H9 (cell line): Measurements from ENCODE around the gene ALPG. TPM values are rescaled to one million over a fixed set of nuclear protein-coding genes. Genes with fewer than 3 reads are reported as not detected.

ENCODE experiments used
- DNase-seq: peaks from one replicate; pipeline ENCODE4 v3.0.0-alpha.2; 2017
- H2AFZ ChIP-seq: one replicate; pipeline ENCODE4 v1.6.1; 2013; ENCODE audit warnings: mild to moderate bottlenecking, low read length, control low read depth, moderate library complexity
- H2AK5ac ChIP-seq: 2 replicates; pipeline ENCODE4 v1.6.1; 2013; ENCODE audit warnings: low read length, control low read depth, mixed read lengths; ENCODE audit not compliant: insufficient read length
- H2BK120ac ChIP-seq: one replicate; pipeline ENCODE4 v1.6.1; 2013; ENCODE audit warnings: low read depth, mild to moderate bottlenecking, low read length, control low read depth, inconsistent platforms; ENCODE audit not compliant: poor library complexity, severe bottlenecking
- H2BK12ac ChIP-seq: 2 replicates; pipeline ENCODE4 v1.6.1; 2013; ENCODE audit warnings: low read length, control low read depth, mixed read lengths, low read depth; ENCODE audit not compliant: insufficient read length
- H2BK15ac ChIP-seq: 2 replicates; pipeline ENCODE4 v1.6.1; 2013; ENCODE audit warnings: low read depth, low read length, control low read depth
- H2BK20ac ChIP-seq: one replicate; pipeline ENCODE4 v1.6.1; 2013; ENCODE audit warnings: low read depth, mild to moderate bottlenecking, low read length, control low read depth, inconsistent platforms; ENCODE audit not compliant: poor library complexity, severe bottlenecking
- H2BK5ac ChIP-seq: 2 replicates; pipeline ENCODE4 v1.6.1; 2013; ENCODE audit warnings: low read length, control low read depth, mixed read lengths; ENCODE audit not compliant: insufficient read length
- H3K14ac ChIP-seq: 2 replicates; pipeline ENCODE4 v1.6.1; 2013; ENCODE audit warnings: low read length, control low read depth; ENCODE audit not compliant: insufficient read depth
- H3K18ac ChIP-seq: 2 replicates; pipeline ENCODE4 v1.6.1; 2013; ENCODE audit warnings: low read depth, mild to moderate bottlenecking, mixed read lengths, low read length, control low read depth; ENCODE audit not compliant: insufficient read length
- H3K23ac ChIP-seq: 2 replicates; pipeline ENCODE4 v1.6.1; 2013; ENCODE audit warnings: low read length, control low read depth, mixed read lengths, low read depth; ENCODE audit not compliant: insufficient read length
- H3K23me2 ChIP-seq: 2 replicates; pipeline ENCODE4 v1.6.1; 2013; ENCODE audit warnings: low read depth, mild to moderate bottlenecking, mixed read lengths, low read length, control low read depth; ENCODE audit not compliant: insufficient read length, poor library complexity, severe bottlenecking
- H3K27ac ChIP-seq: 2 replicates; pipeline ENCODE4 v1.5.1; 2013; ENCODE audit warnings: low read length, control low read depth, mixed read lengths, low read depth; ENCODE audit not compliant: insufficient read length
- H3K27me3 ChIP-seq: 2 replicates; pipeline ENCODE4 v1.6.1; 2013; ENCODE audit warnings: low read length, control low read depth, inconsistent platforms; ENCODE audit not compliant: insufficient read depth
- H3K4ac ChIP-seq: 2 replicates; pipeline ENCODE4 v1.6.1; 2013; ENCODE audit warnings: low read depth, mild to moderate bottlenecking, control low read depth, inconsistent platforms, low read length, moderate library complexity
- H3K4me1 ChIP-seq: 2 replicates; pipeline ENCODE4 v1.6.1; 2013; ENCODE audit warnings: low read length, control low read depth, inconsistent platforms; ENCODE audit not compliant: insufficient read depth
- H3K4me2 ChIP-seq: 2 replicates; pipeline ENCODE4 v1.6.1; 2013; ENCODE audit warnings: low read length, control low read depth, mixed read lengths; ENCODE audit not compliant: insufficient read length, insufficient read depth
- H3K56ac ChIP-seq: 2 replicates; pipeline ENCODE4 v1.6.1; 2013; ENCODE audit warnings: low read depth, mild to moderate bottlenecking, mixed read lengths, low read length, control low read depth; ENCODE audit not compliant: insufficient read length
- H3K79me1 ChIP-seq: 2 replicates; pipeline ENCODE4 v1.6.1; 2013; ENCODE audit warnings: low read depth, mild to moderate bottlenecking, moderate library complexity, low read length, control low read depth, inconsistent platforms; ENCODE audit not compliant: insufficient read depth, poor library complexity, severe bottlenecking
- H3K79me2 ChIP-seq: 2 replicates; pipeline ENCODE4 v1.6.1; 2013; ENCODE audit warnings: low read length, control low read depth, inconsistent platforms; ENCODE audit not compliant: insufficient read depth
- H3K9ac ChIP-seq: 2 replicates; pipeline ENCODE4 v1.6.1; 2013; ENCODE audit warnings: low read length, control low read depth, mixed read lengths; ENCODE audit not compliant: insufficient read length; ENCODE audit errors: extremely low read depth
- H3K9me3 ChIP-seq: one replicate; pipeline ENCODE4 v1.6.1; 2013; ENCODE audit warnings: low read depth, low read length, inconsistent platforms; ENCODE audit not compliant: control insufficient read depth
- H3T11ph ChIP-seq: one replicate; pipeline ENCODE4 v1.6.1; 2013; ENCODE audit warnings: mild to moderate bottlenecking, low read length, control low read depth, inconsistent platforms
- H4K20me1 ChIP-seq: one replicate; pipeline ENCODE4 v1.6.1; 2013; ENCODE audit not compliant: control insufficient read depth, insufficient read length, insufficient read depth
- H4K5ac ChIP-seq: 2 replicates; pipeline ENCODE4 v1.6.1; 2013; ENCODE audit warnings: low read depth, mild to moderate bottlenecking, mixed read lengths, low read length, control low read depth; ENCODE audit not compliant: insufficient read length
- H4K8ac ChIP-seq: replicated peaks from 2 replicates; pipeline ENCODE4 v1.6.1; 2013; ENCODE audit warnings: low read length, control low read depth, mixed read lengths, low read depth; ENCODE audit not compliant: insufficient read length
- H4K91ac ChIP-seq: 2 replicates; pipeline ENCODE4 v1.6.1; 2013; ENCODE audit warnings: low read depth, mild to moderate bottlenecking, moderate library complexity, mixed read lengths, low read length, control low read depth; ENCODE audit not compliant: insufficient read length
- H3K27ac Mint-ChIP-seq, 3 experiments: 2 replicates in 2 of 3; 3 replicates in 1 of 3; pipeline ENCODE4 v1.8.0; 2020 to 2021; ENCODE audit warnings: mixed read lengths in 3 of 3, mild to moderate bottlenecking in 1 of 3, moderate library complexity in 1 of 3
- H3K27me3 Mint-ChIP-seq: 2 replicates; pipeline ENCODE4 v1.8.0; 2021; ENCODE audit warnings: low read depth, mild to moderate bottlenecking, moderate library complexity, mixed read lengths
- H3K36me3 Mint-ChIP-seq, 3 experiments: 2 replicates in 2 of 3; 3 replicates in 1 of 3; pipeline ENCODE4 v1.8.0; 2020 to 2021; ENCODE audit warnings: low read depth in 3 of 3, mixed read lengths in 3 of 3; ENCODE audit not compliant: insufficient read depth in 1 of 3
- H3K4me1 Mint-ChIP-seq, 2 experiments: 2 replicates each; pipeline ENCODE4 v1.8.0; 2020; ENCODE audit warnings: mixed read lengths in 2 of 2
- H3K4me3 Mint-ChIP-seq, 2 experiments: 2 replicates in 1 of 2; 3 replicates in 1 of 2; pipeline ENCODE4 v1.8.0; 2020 to 2021; ENCODE audit warnings: mild to moderate bottlenecking in 2 of 2, mixed read lengths in 2 of 2, moderate library complexity in 1 of 2
- H3K9me3 Mint-ChIP-seq, 2 experiments: 2 replicates in 1 of 2; 3 replicates in 1 of 2; pipeline ENCODE4 v1.8.0; 2020; ENCODE audit warnings: mild to moderate bottlenecking in 2 of 2, mixed read lengths in 2 of 2, moderate library complexity in 1 of 2
- CTCF ChIP-seq: fragments of 200-600 bp; sonication (generic); conservative IDR thresholded peaks from 3 replicates; pipeline ENCODE4 v1.8.0; 2021; ENCODE audit warnings: antibody characterized with exemption, mild to moderate bottlenecking
- WGBS: extraction: QIAGEN DNeasy Blood & Tissue Kit; methylation state at CpG from one replicate; pipeline ENCODE4 v1.1.7; 2013; ENCODE audit warnings: missing lambda C conversion rate, low lambda C conversion rate, mixed read lengths; ENCODE audit not compliant: insufficient read length; ENCODE audit errors: extremely low coverage; 5-methylcytosine and 5-hydroxymethylcytosine counted together
- total RNA-seq: library from RNA; stranded (reverse); gene quantifications from 2 replicates; pipeline ENCODE4 v1.2.1, GENCODE V29; 2021

Gene ALPG
- total RNA-seq, 1 experiment from 2014 or later: 1.3 TPM

DNA sequence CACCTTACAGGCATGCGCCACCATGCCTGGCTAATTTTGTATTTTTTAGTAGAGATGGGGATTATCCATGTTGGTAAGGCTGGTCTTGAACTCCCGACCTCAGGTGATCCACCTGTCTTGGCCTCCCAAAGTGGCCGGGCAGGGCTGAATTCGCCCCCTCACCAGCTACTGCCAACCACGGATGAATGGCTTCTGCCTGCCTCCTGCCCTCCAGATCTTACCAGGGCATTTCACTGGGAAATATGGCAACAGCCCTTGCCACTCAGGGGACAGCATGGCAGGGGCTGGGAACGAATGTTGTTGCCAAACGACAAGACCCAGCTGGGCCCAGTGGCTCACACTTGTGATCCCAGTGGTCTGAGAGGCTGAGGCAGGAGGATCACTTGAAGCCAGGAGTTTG, 29.9 kb upstream of the ALPG start:
- Histone ChIP-seq H2BK5ac (no peak overlapping the region), H3K56ac (no peak overlapping the region), H2BK15ac (no peak overlapping the region), H2BK120ac (no peak overlapping the region), H4K5ac (no peak overlapping the region), H3T11ph (no peak overlapping the region), H4K8ac (no peak overlapping the region), H3K79me1 (no peaks in the 10 kb centered on the region), H3K27me3 (no peaks in the 10 kb centered on the region), H3K4me1 (peaks cover 2% of the 10 kb centered on the region; the same call in 1 of the 2 replicates), H2AFZ (no peak overlapping the region), H3K14ac (no peak overlapping the region), H3K23ac (no peak overlapping the region), H2AK5ac (no peak overlapping the region), H3K9me3 (no peaks in the 10 kb centered on the region), H2BK20ac (no peak overlapping the region), H3K9ac (no peak overlapping the region), H3K23me2 (no peaks in the 10 kb centered on the region), H3K18ac (no peak overlapping the region), H3K79me2 (no peaks in the 10 kb centered on the region), H3K4ac (no peak overlapping the region), H3K4me2 (no peak overlapping the region), H3K27ac (no peak overlapping the region), H2BK12ac (no peak overlapping the region), H4K20me1 (no peaks in the 10 kb centered on the region), H4K91ac (no peak overlapping the region)
- no CpG with 5 or more reads among the region's 7 CpGs for WGBS
- DNase-seq: no peak
- H3K36me3 Mint-ChIP-seq: 0 out of 7 replicates have a peak, but pooled peaks cover 0 to 2% (median 0%) of the 10 kb centered on the region in 3 experiments
- H3K27ac Mint-ChIP-seq: no peak overlapping the region
- peaks cover 7% of the 10 kb centered on the region for H3K27me3 Mint-ChIP-seq
- H3K4me1 Mint-ChIP-seq: peaks cover 20 to 29% of the 10 kb centered on the region in 2 experiments
- no peak overlapping the region for H3K4me3 Mint-ChIP-seq
- H3K9me3 Mint-ChIP-seq: no peaks in the 10 kb centered on the region
- no peak for TF ChIP-seq CTCF
